Measurements from ENCODE around the gene TNFRSF13B. TPM values are rescaled to one million over a fixed set of nuclear protein-coding genes. Genes with fewer than 3 reads are reported as not detected.
"Not testable (repeated sequence)": the region's sequence is repeated elsewhere in the genome, so short reads cannot be mapped to it uniquely, and the experiment has no call there.

The TNFRSF13B gene
- total and polyA plus RNA-seq, 12 donors: not detected

DNA sequence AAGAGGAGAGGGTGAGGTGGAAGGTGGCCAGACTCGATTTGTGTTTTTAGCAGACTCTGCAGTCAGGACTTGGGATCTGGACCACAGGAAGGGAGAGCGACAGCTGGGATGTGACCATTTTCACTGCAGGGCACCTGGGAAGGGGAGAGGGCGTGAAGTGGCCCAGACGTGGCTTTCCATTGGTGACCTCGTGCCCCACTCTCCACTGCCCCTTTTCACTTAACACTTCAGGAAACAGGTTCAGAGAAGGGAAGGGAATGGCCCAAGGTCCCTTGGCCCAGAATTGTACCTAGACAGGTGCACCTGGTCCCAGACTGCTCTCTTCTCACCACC, 47.5 kb upstream of the TNFRSF13B start:
- no peak for TF ChIP-seq CTCF (IDR thresholded peaks at IDR 0.05)
- no peaks in the 10 kb centered on the region for H3K9me3 ChIP-seq
- H3K36me3 ChIP-seq: no peaks in the 10 kb centered on the region
- no peak overlapping the region for H3K4me3 ChIP-seq
- intact Hi-C loops (cut with DNase I): no loop called here
- H3K27me3 ChIP-seq: no peaks in the 10 kb centered on the region
- DNase-seq (no peak), ATAC-seq (no peak)
- 97% methylated on average over 5 of the region's 5 CpGs for WGBS, 2 donors
- H3K27ac ChIP-seq: no peak overlapping the region
- H3K4me1 ChIP-seq: peaks cover 7 to 35% (median 19%) of the 10 kb centered on the region in 9 donors

DNA sequence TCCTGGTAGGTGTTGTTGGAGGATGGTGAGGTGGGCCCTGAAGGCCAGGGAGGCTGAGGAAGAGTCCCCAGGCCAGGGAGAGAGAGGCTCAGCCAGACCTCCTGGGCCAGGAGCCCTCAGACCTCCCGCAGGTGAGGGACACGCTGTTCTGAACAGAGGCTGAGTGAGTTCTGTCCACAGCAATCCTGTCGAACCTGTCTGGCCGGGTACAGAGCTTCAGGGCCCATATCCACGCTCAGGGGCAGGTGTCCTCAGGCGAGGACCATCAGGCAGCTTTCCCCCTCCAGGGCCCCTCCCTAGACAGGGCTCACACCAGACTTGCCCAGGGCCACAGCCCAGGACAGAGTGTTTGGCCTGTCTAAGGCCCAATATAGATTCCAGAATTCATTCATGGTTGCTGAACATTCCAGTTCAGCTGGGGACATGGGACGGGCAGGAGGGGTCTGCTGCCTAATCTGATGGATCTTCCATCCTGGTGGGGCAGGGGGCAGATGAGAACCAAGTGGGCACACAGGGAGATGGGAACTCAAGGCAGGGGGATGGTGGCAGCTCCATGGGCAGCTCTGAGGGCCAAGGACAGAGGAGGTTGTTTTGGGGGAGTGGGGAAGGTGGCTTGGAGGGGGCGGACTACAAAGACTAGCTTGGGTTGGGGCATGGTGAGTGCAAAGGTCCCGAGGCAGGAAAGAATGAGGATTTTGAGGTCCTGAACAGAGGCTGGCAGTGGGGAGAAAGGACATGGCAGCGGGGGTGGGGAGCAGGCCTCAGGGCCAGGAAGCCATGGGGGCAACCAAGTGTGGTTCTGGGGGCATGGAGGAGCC, 46.9 kb upstream of the TNFRSF13B start:
- no peaks in the 10 kb centered on the region for H3K27me3 ChIP-seq
- TF ChIP-seq CTCF (IDR thresholded peaks at IDR 0.05): no peak
- no peaks in the 10 kb centered on the region for H3K9me3 ChIP-seq
- ATAC-seq (no peak), DNase-seq (no peak)
- intact Hi-C loops (cut with DNase I): no loop called here
- no peaks in the 10 kb centered on the region for H3K36me3 ChIP-seq
- no peak overlapping the region for H3K27ac ChIP-seq
- WGBS, 2 donors: 96 to 97% methylated on average over 10 of the region's 10 CpGs
- H3K4me1 ChIP-seq: peaks cover 7 to 35% (median 19%) of the 10 kb centered on the region in 9 donors
- H3K4me3 ChIP-seq: no peak overlapping the region

- WGBS, 2 donors: 82 to 90% methylated on average over 11 of the region's 11 CpGs
These were observed 46.1 kb upstream of the TNFRSF13B start for GRCh38 chr17:17018021-17018441.

GRCh38 chr17:17017343-17018014, 45.6 kb upstream of the TNFRSF13B start:
- TF ChIP-seq CTCF (IDR thresholded peaks at IDR 0.05): no peak
- intact Hi-C loops (cut with DNase I): no loop called here
- ATAC-seq (no peak), DNase-seq (no peak)
- Histone ChIP-seq H3K4me3 (no peak overlapping the region), H3K27ac (no peak overlapping the region), H3K27me3 (no peaks in the 10 kb centered on the region), H3K9me3 (no peaks in the 10 kb centered on the region), H3K36me3 (no peaks in the 10 kb centered on the region), H3K4me1 (peaks cover 7 to 33% (median 19%) of the 10 kb centered on the region in 9 donors)
- WGBS, 2 donors: 96 to 97% methylated on average over 8 of the region's 8 CpGs

More at GRCh38 chr17:17018021-17018441, 46.1 kb upstream of the TNFRSF13B start:
- intact Hi-C loops (cut with DNase I): no loop called here
- H3K4me3 ChIP-seq: no peak overlapping the region
- no peaks in the 10 kb centered on the region for H3K36me3 ChIP-seq
- peaks cover 7 to 35% (median 19%) of the 10 kb centered on the region in 9 donors for H3K4me1 ChIP-seq
- no peak for TF ChIP-seq CTCF (IDR thresholded peaks at IDR 0.05)
- H3K27ac ChIP-seq: no peak overlapping the region
- no peak for ATAC-seq
- no peaks in the 10 kb centered on the region for H3K27me3 ChIP-seq
- H3K9me3 ChIP-seq: no peaks in the 10 kb centered on the region
- no peak for DNase-seq

- H3K9me3 ChIP-seq; H3K27me3 ChIP-seq; intact Hi-C loops (cut with DNase I); H3K4me3 ChIP-seq; H3K36me3 ChIP-seq; ATAC-seq; DNase-seq; H3K27ac ChIP-seq: not testable (repeated sequence)
- 83% methylated on average over 8 of the region's 8 CpGs for WGBS, 2 donors
- peaks cover 3 to 23% (median 9%) of the 10 kb centered on the region in 9 donors for H3K4me1 ChIP-seq
These were observed 44.6 kb upstream of the TNFRSF13B start for GRCh38 chr17:17016199-17017197.
